Activated naive CD4-positive, alpha-beta T cell treated with anti-CD3 and anti-CD28 coated beads, Interleukin-2, amount 50 U/mL, for 72 hours (primary cell): ENCODE data around the gene ADISSP. TPM values are rescaled to one million over a fixed set of nuclear protein-coding genes. Genes with fewer than 3 reads are reported as not detected.

Experiments used
- ATAC-seq, 2 donors: fragments of 150-1000 bp; cut with Tn5 transposase; 2 replicates each; pipeline ENCODE4 v1.10.0; 2021; ENCODE audit warnings: mild to moderate bottlenecking in 2 of 2, moderate library complexity in 2 of 2
- DNase-seq, 2 donors: peaks; one replicate each; pipeline ENCODE4 v3.0.0; 2021 to 2022; ENCODE audit warnings: low spot score in 2 of 2
- H3K27ac Mint-ChIP-seq, 2 donors: one replicate each; pipeline ENCODE4 v1.8.0; 2022; ENCODE audit warnings: mild to moderate bottlenecking in 2 of 2, mixed read lengths in 2 of 2
- H3K36me3 Mint-ChIP-seq, 2 donors: one replicate each; pipeline ENCODE4 v1.8.0; 2022; ENCODE audit warnings: mixed read lengths in 2 of 2
- H3K9me3 Mint-ChIP-seq, 2 donors: one replicate each; pipeline ENCODE4 v1.8.0; 2022; ENCODE audit warnings: mixed read lengths in 2 of 2
- total RNA-seq, 2 donors: library from RNA; stranded (reverse); gene quantifications; one replicate each; pipeline ENCODE4 v1.2.3, GENCODE V29; 2022

The ADISSP gene
- total RNA-seq, 2 donors from 2014 or later, result 44.7 to 45.0 TPM

GRCh38 chr20:3724356-3724755 lies 43.2 kb downstream of the ADISSP start:
- no peaks in the 10 kb centered on the region for H3K9me3 Mint-ChIP-seq
- DNase-seq (no peak), ATAC-seq (no peak)
- peak overlapping the region in 1 of 2 donors; percentile 47 for H3K27ac Mint-ChIP-seq
- H3K36me3 Mint-ChIP-seq, result no peaks in the 10 kb centered on the region

DNA sequence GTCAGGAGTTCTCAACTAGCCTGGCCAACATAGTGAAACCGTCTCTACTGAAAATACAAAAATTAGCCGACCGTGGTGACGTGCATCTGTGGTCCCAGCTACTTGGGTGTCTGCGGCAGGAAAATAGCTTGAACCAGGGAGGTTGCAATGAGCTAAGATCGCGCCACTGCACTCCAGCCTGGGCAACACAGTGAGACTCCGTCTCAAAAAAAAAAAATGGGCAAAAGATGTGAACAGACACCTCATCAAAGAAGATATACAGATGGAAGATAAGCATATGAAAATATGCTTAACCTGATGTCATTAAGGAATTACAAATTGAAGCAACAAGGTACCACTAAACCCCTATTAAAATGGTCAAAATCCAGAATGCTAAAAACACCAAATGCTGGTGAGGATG lies 44.3 kb downstream of the ADISSP start:
- no peak overlapping the region for H3K27ac Mint-ChIP-seq
- ATAC-seq (no peak), DNase-seq (no peak)
- no peaks in the 10 kb centered on the region for H3K36me3 Mint-ChIP-seq
- H3K9me3 Mint-ChIP-seq, result no peaks in the 10 kb centered on the region

DNA sequence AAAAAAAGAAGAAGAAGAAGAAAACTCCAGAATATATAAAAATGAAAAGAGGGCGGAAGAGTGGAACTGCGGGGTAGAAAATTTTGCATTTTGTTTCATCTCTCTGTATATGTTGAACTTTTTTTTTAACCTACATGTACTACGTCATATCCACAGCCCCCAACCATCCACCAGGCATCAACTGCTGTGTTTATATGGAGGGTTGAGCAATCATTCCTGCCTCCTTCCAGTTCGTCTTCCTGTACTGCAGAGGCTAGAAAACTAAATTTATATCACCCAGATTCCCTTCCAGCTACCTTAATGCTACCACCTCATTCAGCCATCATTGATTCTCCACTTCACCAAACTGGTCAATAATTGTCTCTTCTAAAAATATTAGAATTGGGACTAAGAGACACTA lies 45.6 kb downstream of the ADISSP start:
- Mint-ChIP-seq H3K36me3 (no peaks in the 10 kb centered on the region), H3K9me3 (no peaks in the 10 kb centered on the region), H3K27ac (no peak overlapping the region)
- ATAC-seq, result no peak
- no peak for DNase-seq

DNA sequence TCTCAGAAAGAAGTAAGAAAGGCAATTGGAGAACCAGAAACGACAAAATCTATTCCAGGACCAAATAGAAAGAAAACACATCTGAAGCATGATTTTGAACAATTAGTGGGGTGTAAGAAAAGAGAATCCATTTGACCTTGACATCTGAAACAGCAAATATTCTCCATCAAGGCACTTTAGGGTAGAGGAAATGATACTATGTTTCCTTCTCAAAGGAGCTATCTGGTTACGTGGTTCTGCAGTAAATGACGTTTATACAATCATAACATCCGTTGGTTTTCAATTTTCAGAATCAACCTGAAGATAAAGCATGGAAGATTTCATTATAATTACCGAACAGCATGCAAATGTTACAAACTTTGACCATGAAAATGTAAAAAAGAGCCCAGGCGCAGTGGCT lies 46.9 kb downstream of the ADISSP start:
- no peak overlapping the region for H3K27ac Mint-ChIP-seq
- H3K9me3 Mint-ChIP-seq, result no peaks in the 10 kb centered on the region
- no peaks in the 10 kb centered on the region for H3K36me3 Mint-ChIP-seq
- ATAC-seq (no peak), DNase-seq (no peak)

- Mint-ChIP-seq H3K9me3 (no peaks in the 10 kb centered on the region), H3K27ac (no peak overlapping the region), H3K36me3 (no peaks in the 10 kb centered on the region)
- ATAC-seq (no peak), DNase-seq (no peak)
Observed at GRCh38 chr20:3720068-3720467, 47.5 kb downstream of the ADISSP start.

- no peak for ATAC-seq
- no peak for DNase-seq
- Mint-ChIP-seq H3K27ac (no peak overlapping the region), H3K36me3 (no peaks in the 10 kb centered on the region), H3K9me3 (no peaks in the 10 kb centered on the region)
Observed at GRCh38 chr20:3719046-3719445, 48.5 kb downstream of the ADISSP start.

DNA sequence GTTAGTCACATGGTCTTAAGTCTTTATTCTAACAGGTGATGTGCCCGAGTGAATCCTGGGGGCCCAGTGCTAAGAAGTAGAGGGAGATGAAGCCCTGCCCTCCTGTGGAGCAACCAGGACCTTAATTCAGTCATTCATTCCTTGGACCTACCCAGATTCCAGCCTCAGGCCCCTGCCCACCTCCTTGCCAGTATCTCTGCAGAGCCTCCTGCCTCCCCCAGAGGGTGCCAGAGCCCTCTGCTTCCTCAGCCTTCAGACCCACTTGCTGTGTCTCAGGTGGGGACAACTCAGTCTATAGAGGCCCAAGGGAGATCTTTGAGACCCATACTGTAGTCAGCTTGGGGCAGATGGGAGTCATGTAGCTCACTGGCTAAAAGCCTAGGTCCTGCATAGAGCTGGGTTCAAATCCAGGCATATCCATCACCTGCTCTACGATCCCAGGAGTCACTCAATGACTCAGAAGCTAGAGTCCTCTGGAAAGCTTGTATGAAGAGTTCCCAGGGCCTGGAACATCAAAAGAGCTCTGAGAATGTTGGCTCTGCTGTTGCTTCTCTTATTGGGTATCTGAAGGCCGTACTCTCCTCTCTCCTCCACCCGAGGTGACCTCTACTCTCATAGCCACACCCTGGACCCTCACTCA lies 51.2 kb downstream of the ADISSP start:
- peak in 1 of 2 donors; percentile 29 for DNase-seq
- H3K36me3 Mint-ChIP-seq, result no peaks in the 10 kb centered on the region
- H3K9me3 Mint-ChIP-seq, result no peaks in the 10 kb centered on the region
- H3K27ac Mint-ChIP-seq, result peak overlapping the region in 1 of 2 donors; percentile 52
- peak; percentile 63 to 79 for ATAC-seq

DNA sequence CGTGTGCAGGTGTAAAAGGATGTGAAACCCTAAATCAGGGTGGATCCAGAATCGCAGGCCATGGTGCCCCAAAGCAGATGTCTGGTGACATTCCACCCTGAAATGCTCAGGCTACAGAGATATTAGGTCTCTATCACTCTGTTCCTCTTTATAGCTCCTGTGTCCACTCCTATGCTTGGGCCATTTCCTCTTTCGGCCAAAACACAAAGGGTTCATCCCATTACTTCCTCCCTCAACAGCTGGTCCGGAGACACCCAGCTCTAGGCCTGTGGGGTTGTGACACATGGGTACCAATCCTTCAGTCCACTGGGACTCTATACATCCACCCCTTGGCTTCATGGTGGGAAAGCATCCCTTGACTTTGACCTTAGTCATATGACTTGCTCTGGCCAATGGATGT lies 53.5 kb downstream of the ADISSP start:
- Mint-ChIP-seq H3K9me3 (no peaks in the 10 kb centered on the region), H3K27ac (no peak overlapping the region), H3K36me3 (no peaks in the 10 kb centered on the region)
- DNase-seq (no peak), ATAC-seq (no peak)

GRCh38 chr20:3712279-3712873 lies 55.2 kb downstream of the ADISSP start, which contains the start of gene SIGLEC1:
Gene SIGLEC1, minus strand, starts transcription at chr20:3712600. Its CDS starts 5,472 bp downstream, at chr20:3707128.
- no peaks in the 10 kb centered on the region for H3K36me3 Mint-ChIP-seq
- H3K9me3 Mint-ChIP-seq, result no peaks in the 10 kb centered on the region
- no peak within 1 kb of the TSS for H3K27ac Mint-ChIP-seq
- ATAC-seq (no peak), DNase-seq (no peak)

GRCh38 chr20:3711484-3711941 lies 56.0 kb downstream of the ADISSP start:
- H3K36me3 Mint-ChIP-seq, result no peaks in the 10 kb centered on the region
- DNase-seq (no peak), ATAC-seq (no peak)
- no peak overlapping the region for H3K27ac Mint-ChIP-seq
- H3K9me3 Mint-ChIP-seq, result no peaks in the 10 kb centered on the region

DNA sequence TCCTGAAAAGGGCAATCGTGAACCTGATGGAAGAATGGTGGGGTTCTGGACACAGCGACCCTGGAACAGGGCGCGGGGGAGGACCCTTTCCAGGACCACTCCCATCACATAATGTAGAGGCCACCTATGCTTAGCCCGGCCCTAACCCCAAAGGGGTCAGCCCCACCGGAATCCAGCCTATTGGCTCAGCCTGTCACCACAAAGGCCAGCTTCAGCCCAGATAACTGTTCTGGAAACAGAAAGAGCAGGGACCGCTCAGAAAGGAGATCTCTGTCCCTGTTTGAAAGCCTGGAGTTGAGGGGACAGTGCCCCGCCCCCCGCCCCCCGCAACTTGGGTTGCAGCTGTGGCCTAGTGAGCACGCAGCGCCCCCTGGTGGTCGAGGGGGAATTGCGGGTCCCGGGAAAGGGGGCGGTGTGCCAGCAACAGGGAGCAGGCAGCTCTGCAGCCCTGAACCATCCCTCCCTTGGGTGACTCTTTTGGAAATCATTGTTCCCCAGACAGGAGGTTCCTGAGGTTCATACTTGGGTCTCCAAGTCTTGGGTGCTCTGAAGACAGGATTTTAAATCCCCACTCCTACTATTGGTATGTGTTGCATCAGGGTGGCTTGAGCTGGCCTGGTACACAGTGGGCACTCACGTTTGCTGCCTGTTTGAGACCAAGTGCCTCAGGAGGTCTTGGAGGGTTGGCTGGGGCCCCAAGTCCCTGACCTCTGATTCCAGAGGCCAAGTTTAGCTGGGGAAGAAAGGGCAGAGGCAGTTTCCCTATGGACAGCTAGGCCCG lies 56.7 kb downstream of the ADISSP start:
- DNase-seq (peak in 1 of 2 donors; percentile 92), ATAC-seq (peak; percentile 70 to 79)
- no peak overlapping the region for H3K27ac Mint-ChIP-seq
- H3K9me3 Mint-ChIP-seq, result no peaks in the 10 kb centered on the region
- H3K36me3 Mint-ChIP-seq, result no peaks in the 10 kb centered on the region

GRCh38 chr20:3710011-3710466 lies 57.5 kb downstream of the ADISSP start:
- Mint-ChIP-seq H3K9me3 (no peaks in the 10 kb centered on the region), H3K36me3 (no peaks in the 10 kb centered on the region), H3K27ac (no peak overlapping the region)
- DNase-seq (no peak), ATAC-seq (no peak)

GRCh38 chr20:3707508-3707899 lies 60.0 kb downstream of the ADISSP start:
- ATAC-seq, result no peak
- no peak overlapping the region for H3K27ac Mint-ChIP-seq
- no peaks in the 10 kb centered on the region for H3K36me3 Mint-ChIP-seq
- no peaks in the 10 kb centered on the region for H3K9me3 Mint-ChIP-seq
- DNase-seq, result no peak

DNA sequence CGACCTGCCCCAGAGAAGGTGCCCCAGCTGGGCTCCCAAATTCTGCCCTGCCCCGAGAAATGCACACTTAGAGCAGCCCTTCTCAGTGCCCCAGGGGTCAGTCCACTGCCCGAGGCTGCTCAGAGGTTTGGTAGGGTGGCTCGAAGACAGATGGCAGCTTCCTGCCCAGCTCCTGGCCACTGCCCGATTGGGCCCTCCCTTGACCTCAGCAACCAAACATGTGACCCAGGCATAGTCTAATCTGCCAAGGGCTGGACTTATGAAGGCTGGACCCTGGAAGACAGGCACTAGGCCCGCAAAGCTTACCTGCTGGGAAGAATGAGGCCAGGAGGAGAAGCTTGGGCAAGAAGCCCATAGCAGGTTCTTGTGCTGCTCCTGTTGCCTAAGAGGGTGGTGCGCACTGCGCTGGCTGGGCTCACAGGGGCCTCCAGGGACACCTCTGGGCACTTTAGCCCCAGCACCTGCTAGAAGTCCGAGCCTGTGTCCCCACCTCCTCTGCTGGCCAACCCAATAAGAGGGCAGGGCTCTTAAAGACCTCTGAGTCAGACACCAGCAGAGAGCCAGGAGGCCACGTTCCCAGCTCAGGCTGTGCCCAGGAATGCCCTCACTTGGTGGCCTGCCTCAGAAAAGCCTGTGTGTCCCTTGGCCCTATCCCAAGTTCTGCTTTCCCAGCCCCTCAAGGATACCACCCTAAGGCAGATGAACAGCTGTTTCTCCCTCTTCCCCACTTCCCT lies 60.6 kb downstream of the ADISSP start:
- ATAC-seq, result no peak

DNA sequence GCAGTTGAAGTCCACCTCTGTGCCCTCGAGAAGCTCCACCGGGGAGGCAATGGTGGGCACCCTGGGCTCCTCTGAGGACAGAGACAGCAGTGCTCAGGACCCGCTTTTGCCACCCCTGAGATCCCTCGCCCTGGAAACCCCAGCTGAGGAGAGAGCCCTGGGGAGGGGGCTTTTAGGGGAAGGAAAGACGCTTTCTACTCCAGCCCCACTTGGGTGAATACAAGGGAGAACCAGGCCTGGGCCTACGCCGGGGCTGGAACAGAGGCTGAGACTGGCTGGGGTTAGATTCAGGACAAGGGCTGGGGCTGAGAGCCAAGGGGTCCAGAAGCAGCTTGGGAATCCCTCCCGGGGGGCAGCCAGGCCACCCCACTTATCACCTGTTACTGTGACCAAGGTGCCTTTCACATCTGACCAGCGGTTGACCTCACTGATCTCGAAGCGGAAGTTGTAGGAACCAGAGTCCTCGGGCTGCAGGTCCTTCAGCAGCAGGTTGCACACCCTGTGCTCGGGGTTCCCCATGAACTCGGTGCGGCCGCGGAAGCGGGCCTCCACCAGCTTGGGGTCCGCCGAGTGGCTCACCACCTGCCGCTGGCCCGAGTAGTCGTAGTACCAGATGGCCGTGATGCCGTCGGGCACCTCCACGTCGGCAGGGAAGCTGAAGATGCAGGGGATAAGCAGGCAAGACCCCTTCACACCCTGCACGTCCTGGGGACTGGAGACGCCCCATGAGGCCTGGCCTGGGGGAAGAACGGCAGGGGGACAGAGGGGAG lies 61.4 kb downstream of the ADISSP start:
- Mint-ChIP-seq H3K27ac (no peak overlapping the region), H3K9me3 (no peaks in the 10 kb centered on the region), H3K36me3 (no peaks in the 10 kb centered on the region)
- DNase-seq (no peak), ATAC-seq (no peak)

More for the DNA sequence above, 60.6 kb downstream of the ADISSP start:
- Mint-ChIP-seq H3K27ac (no peak overlapping the region), H3K9me3 (no peaks in the 10 kb centered on the region), H3K36me3 (no peaks in the 10 kb centered on the region)
- no peak for DNase-seq

DNA sequence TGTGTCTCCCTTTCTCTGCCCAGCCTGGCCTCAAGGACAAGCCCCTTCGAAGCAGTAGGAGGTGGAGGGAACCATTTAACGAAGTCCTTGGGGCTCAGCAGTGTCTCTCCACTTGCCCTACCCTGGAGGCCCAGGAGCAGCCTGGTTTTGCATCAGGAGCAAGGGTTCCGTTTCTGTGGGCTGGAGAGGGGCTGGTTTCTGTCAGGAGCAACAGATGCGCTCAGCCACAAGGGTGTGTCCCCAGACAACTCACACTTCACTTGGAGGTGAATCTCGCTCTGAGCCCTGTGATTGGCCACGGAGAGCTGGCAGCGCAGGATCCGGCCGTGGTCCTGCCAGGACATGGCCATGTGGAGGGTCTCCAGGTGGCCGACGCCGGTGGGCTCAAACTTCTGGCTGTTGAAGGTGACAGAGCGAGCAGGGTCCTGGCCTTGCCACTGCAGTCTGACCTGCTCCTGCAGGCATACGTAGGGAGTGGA lies 62.0 kb downstream of the ADISSP start:
- no peaks in the 10 kb centered on the region for H3K9me3 Mint-ChIP-seq
- no peaks in the 10 kb centered on the region for H3K36me3 Mint-ChIP-seq
- ATAC-seq (no peak), DNase-seq (no peak)
- no peak overlapping the region for H3K27ac Mint-ChIP-seq
